AG09319 (cell line): ENCODE data around the gene CHRD.

Source experiments
- DNase-seq: peaks from one replicate; pipeline ENCODE4 v3.0.0-alpha.2; 2010; ENCODE audit warnings: low read depth; ENCODE audit errors: extremely low read depth
- TF ChIP-seq, protein P1 (sequence below): IDR thresholded peaks from 2 replicates; pipeline ENCODE4 v1.5.1; 2011; ENCODE audit warnings: low read depth, mild to moderate bottlenecking, inconsistent platforms, low read length, moderate library complexity

CHRD gene

DNA sequence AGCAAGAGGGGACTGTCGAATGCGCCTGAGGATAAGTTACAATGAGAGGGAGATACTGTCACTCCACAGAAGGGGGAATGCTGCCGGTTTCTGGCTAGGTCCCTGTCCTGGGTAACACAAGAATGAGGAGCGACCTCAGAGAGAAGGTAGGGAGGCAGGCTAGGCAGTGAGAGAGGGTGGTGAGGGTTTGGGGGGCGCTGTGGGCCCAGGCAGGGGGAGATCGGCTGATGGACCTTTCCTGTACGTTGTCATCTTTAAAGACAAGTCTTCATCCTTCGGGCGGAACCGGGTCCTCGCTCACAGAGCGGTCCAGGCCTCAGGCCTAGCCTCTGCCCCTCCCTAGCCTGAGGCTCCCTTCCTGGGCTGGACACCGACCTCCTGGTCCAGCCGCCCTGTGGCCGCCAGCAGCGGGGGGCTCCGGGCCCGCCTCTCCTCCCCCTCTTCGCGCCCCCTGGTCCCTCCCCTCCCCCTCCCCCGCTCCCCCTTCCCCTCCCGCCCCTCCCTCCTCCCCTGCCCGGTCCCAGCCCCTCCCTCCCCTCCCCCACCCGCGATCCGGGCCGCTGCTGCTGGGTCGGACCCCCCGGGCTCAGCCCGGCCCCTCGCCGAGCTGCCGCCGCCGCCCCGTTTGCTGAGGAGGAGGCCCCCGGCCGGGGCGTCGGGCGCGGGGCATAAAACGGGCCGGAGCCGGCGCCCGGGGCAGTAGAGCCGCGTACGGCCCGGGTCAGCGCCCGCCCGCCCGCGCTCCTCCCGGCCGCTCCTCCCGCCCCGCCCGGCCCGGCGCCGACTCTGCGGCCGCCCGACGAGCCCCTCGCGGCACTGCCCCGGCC lies at the start of gene CHRD:
Gene CHRD, plus strand, starts transcription at position 697 of the 827 bp plus-strand sequence. CDS start 265 bp downstream, outside the sequence.
- DNase-seq: no peak
- TF ChIP-seq, protein P1, sequence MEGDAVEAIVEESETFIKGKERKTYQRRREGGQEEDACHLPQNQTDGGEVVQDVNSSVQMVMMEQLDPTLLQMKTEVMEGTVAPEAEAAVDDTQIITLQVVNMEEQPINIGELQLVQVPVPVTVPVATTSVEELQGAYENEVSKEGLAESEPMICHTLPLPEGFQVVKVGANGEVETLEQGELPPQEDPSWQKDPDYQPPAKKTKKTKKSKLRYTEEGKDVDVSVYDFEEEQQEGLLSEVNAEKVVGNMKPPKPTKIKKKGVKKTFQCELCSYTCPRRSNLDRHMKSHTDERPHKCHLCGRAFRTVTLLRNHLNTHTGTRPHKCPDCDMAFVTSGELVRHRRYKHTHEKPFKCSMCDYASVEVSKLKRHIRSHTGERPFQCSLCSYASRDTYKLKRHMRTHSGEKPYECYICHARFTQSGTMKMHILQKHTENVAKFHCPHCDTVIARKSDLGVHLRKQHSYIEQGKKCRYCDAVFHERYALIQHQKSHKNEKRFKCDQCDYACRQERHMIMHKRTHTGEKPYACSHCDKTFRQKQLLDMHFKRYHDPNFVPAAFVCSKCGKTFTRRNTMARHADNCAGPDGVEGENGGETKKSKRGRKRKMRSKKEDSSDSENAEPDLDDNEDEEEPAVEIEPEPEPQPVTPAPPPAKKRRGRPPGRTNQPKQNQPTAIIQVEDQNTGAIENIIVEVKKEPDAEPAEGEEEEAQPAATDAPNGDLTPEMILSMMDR: no peak

GRCh38 chr3:184332370-184333090 lies 47.3 kb upstream of the CHRD start:
- TF ChIP-seq, protein P1: no peak
- no peak for DNase-seq

GRCh38 chr3:184333190-184333589 lies 46.7 kb upstream of the CHRD start:
- DNase-seq: no peak
- TF ChIP-seq, protein P1: no peak

- TF ChIP-seq, protein P1: no peak
Observed at GRCh38 chr3:184333700-184334099, 46.2 kb upstream of the CHRD start.

DNA sequence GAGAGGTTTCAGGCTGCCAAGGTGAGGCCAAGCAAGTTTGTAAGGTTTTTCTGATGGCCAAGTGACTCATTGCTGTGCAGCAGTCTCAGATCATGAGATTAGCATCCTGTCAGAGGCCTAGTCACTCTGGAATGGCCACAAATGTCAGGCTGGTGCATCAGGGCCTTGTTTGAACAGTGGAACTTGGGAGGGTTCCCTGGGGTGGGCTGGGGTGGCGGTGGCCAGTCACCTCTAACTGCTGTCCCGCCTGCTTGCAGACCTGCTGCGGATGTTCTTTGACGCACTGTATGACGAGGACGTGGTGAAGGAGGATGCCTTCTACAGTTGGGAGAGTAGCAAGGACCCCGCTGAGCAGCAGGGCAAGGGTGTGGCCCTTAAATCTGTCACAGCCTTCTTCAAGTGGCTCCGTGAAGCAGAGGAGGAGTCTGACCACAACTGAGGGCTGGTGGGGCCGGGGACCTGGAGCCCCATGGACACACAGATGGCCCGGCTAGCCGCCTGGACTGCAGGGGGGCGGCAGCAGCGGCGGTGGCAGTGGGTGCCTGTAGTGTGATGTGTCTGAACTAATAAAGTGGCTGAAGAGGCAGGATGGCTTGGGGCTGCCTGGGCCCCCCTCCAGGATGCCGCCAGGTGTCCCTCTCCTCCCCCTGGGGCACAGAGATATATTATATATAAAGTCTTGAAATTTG lies 45.2 kb upstream of the CHRD start:
- no peak for DNase-seq
- TF ChIP-seq, protein P1: no peak

More at GRCh38 chr3:184333700-184334099, 46.2 kb upstream of the CHRD start:
- DNase-seq: no peak

DNA sequence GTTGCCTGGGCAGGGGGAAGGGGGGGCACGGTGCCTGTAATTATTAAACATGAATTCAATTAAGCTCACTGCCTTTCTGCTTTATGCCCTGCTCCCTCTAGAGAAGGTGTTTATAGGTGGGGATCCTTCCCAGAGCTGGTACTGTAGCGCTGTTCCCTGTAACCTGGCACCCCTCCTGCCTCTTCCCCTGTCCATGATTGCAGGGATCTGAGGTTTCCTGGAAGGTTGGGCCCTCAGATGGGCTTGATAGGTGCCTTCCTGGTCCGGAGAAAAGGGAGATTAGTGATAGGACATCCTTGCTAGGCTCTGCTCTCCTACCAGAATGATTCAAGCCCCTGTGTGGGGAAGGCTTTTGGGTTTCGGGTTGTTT lies 44.6 kb upstream of the CHRD start:
- no peak for DNase-seq
- TF ChIP-seq, protein P1: no peak
